NT2/D1 (cell line): Measurements from ENCODE around the gene PHACTR1.

ENCODE experiments used
- DNase-seq: peaks from one replicate; pipeline ENCODE4 v3.0.0-alpha.2; 2011; ENCODE audit warnings: low read depth, low spot score
- H3K27me3 ChIP-seq: 2 replicates; pipeline ENCODE4 v1.6.0; 2011; ENCODE audit warnings: mild to moderate bottlenecking; ENCODE audit not compliant: insufficient read length, insufficient read depth
- H3K36me3 ChIP-seq: 2 replicates; pipeline ENCODE4 v1.6.1; 2011; ENCODE audit warnings: mild to moderate bottlenecking, low read length, mixed read lengths; ENCODE audit not compliant: insufficient read depth, insufficient read length
- H3K4me1 ChIP-seq: 2 replicates; pipeline ENCODE4 v1.5.1; 2011; ENCODE audit not compliant: insufficient read depth, insufficient read length
- H3K4me3 ChIP-seq: 2 replicates; pipeline ENCODE4 v1.5.1; 2011; ENCODE audit warnings: low read depth; ENCODE audit not compliant: insufficient read length
- H3K9ac ChIP-seq: 2 replicates; pipeline ENCODE4 v1.6.0; 2011; ENCODE audit warnings: low read depth; ENCODE audit not compliant: insufficient read length
- H3K9me3 ChIP-seq: 2 replicates; pipeline ENCODE4 v1.5.1; 2011; ENCODE audit warnings: mild to moderate bottlenecking, low read length; ENCODE audit not compliant: insufficient read depth
- SUZ12 ChIP-seq: IDR thresholded peaks from 2 replicates; pipeline ENCODE4 v1.6.1; 2011; ENCODE audit not compliant: insufficient read length, insufficient read depth; ENCODE audit errors: extremely low read depth
- YY1 ChIP-seq: IDR thresholded peaks from 2 replicates; pipeline ENCODE4 v1.6.1; 2011; ENCODE audit not compliant: insufficient read length, insufficient read depth
- ZNF274 ChIP-seq: IDR thresholded peaks from 2 replicates; pipeline ENCODE4 v1.6.1; 2011; ENCODE audit warnings: mild to moderate bottlenecking, low read depth, low read length

Gene PHACTR1

GRCh38 chr6:13053006-13053461 lies 336.5 kb downstream of the PHACTR1 start:
- Histone ChIP-seq H3K36me3 (no peaks in the 10 kb centered on the region), H3K4me3 (no peak overlapping the region), H3K9me3 (no peaks in the 10 kb centered on the region), H3K9ac (no peak overlapping the region), H3K4me1 (no peaks in the 10 kb centered on the region), H3K27me3 (no peaks in the 10 kb centered on the region)
- TF ChIP-seq YY1 (no peak), ZNF274 (no peak), SUZ12 (no peak)
- no peak for DNase-seq

GRCh38 chr6:13058051-13058450 lies 341.5 kb downstream of the PHACTR1 start:
- H3K9ac ChIP-seq, result no peak overlapping the region
- TF ChIP-seq ZNF274 (no peak), YY1 (no peak), SUZ12 (no peak)
- H3K9me3 ChIP-seq, result no peaks in the 10 kb centered on the region
- H3K27me3 ChIP-seq, result no peaks in the 10 kb centered on the region
- no peak for DNase-seq
- H3K36me3 ChIP-seq, result no peaks in the 10 kb centered on the region
- H3K4me3 ChIP-seq, result no peak overlapping the region
- H3K4me1 ChIP-seq, result no peaks in the 10 kb centered on the region

GRCh38 chr6:13059026-13059425 lies 342.5 kb downstream of the PHACTR1 start:
- DNase-seq, result no peak
- no peaks in the 10 kb centered on the region for H3K4me1 ChIP-seq
- H3K4me3 ChIP-seq, result no peak overlapping the region
- no peaks in the 10 kb centered on the region for H3K9me3 ChIP-seq
- H3K27me3 ChIP-seq, result no peaks in the 10 kb centered on the region
- TF ChIP-seq SUZ12, result no peak
- no peak for TF ChIP-seq ZNF274
- TF ChIP-seq YY1, result no peak
- no peak overlapping the region for H3K9ac ChIP-seq
- no peaks in the 10 kb centered on the region for H3K36me3 ChIP-seq

GRCh38 chr6:13063300-13063918 lies 346.8 kb downstream of the PHACTR1 start:
- no peak for DNase-seq
- H3K9ac ChIP-seq, result no peak overlapping the region
- no peak overlapping the region for H3K4me3 ChIP-seq
- TF ChIP-seq ZNF274, result no peak
- TF ChIP-seq YY1, result no peak
- no peak for TF ChIP-seq SUZ12
- no peaks in the 10 kb centered on the region for H3K4me1 ChIP-seq
- H3K9me3 ChIP-seq, result no peaks in the 10 kb centered on the region
- no peaks in the 10 kb centered on the region for H3K27me3 ChIP-seq
- H3K36me3 ChIP-seq, result no peaks in the 10 kb centered on the region

GRCh38 chr6:13065581-13065980 lies 349.0 kb downstream of the PHACTR1 start:
- DNase-seq, result no peak
- Histone ChIP-seq H3K36me3 (no peaks in the 10 kb centered on the region), H3K4me1 (no peaks in the 10 kb centered on the region), H3K27me3 (no peaks in the 10 kb centered on the region), H3K4me3 (no peak overlapping the region), H3K9ac (no peak overlapping the region), H3K9me3 (no peaks in the 10 kb centered on the region)
- TF ChIP-seq YY1 (no peak), ZNF274 (no peak), SUZ12 (no peak)

GRCh38 chr6:13066050-13066449 lies 349.5 kb downstream of the PHACTR1 start:
- Histone ChIP-seq H3K27me3 (no peaks in the 10 kb centered on the region), H3K9ac (no peak overlapping the region), H3K36me3 (no peaks in the 10 kb centered on the region), H3K4me3 (no peak overlapping the region), H3K9me3 (no peaks in the 10 kb centered on the region), H3K4me1 (no peaks in the 10 kb centered on the region)
- no peak for TF ChIP-seq SUZ12
- TF ChIP-seq YY1, result no peak
- no peak for TF ChIP-seq ZNF274
- no peak for DNase-seq

- DNase-seq, result no peak
- TF ChIP-seq ZNF274 (no peak), SUZ12 (no peak), YY1 (no peak)
- no peak overlapping the region for H3K9ac ChIP-seq
- no peaks in the 10 kb centered on the region for H3K4me1 ChIP-seq
- H3K4me3 ChIP-seq, result no peak overlapping the region
- no peaks in the 10 kb centered on the region for H3K9me3 ChIP-seq
- no peaks in the 10 kb centered on the region for H3K27me3 ChIP-seq
- no peaks in the 10 kb centered on the region for H3K36me3 ChIP-seq
These were observed 350.3 kb downstream of the PHACTR1 start for GRCh38 chr6:13066820-13067219.
